ENCODE measurements around the gene TMUB1.

TMUB1 gene

DNA sequence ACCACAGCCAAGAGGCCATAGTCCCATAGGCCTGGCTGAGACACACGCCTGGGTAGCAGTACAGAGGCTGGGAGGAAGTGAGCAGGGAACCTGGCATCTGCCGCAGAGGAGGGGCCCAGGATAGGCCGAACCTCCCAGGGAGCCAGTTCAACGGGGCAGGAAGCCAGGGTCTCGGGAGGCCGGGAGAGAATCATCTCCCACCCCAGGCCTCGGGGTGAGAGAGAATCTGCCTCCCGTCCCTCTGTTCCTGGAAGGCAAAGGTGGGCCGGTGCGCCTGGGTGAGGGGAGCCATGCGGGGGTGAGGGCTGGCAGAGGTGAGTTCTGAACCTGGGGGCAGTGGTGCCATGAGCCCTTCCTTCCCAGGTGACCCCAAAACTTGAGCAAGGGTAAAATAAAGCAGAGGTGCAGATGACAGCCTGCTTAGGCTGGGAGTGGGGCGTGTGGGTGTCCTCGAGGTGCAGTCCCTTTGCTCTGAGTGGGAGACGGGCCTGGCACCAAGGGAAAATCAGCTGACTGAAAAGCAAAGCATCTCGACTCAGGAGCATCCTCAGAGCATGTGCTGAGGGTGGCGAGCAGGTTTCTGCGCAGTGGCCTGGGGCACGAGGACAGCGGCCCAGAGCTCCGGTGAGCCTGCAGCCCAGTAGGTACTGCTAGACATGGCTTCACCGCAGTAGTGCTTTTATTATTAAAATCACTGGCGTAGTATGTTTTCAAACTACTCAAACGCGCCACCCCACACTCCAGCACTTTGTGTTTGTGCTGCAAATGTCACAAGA, 18.5 kb upstream of the TMUB1 start:
- DNase-seq: no peak

DNA sequence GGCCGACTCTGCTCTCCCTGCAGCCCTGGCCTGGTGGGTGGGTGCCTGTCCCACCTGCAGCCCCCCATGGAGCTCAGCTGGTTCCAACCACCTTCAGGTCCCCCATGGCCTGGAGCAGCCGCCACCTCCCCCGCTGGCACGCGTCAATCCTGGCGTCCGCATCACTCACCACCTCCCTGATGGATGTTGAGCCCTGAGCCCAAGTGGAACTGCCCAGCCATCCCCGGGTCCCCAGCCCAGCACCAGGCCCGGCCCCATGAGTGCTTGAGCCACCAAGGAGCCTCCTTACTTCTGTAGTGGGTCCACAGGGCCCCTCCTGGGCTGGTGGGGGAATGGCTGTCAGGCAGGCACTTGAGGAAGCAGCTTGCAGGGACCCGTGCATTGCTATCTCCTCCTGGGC, 17.6 kb upstream of the TMUB1 start:
- no peak for DNase-seq

- no peak for DNase-seq
Measured at GRCh38 chr7:151099486-151100211, 16.4 kb upstream of the TMUB1 start.

GRCh38 chr7:151095828-151096475, 12.7 kb upstream of the TMUB1 start:
- DNase-seq: no peak

DNA sequence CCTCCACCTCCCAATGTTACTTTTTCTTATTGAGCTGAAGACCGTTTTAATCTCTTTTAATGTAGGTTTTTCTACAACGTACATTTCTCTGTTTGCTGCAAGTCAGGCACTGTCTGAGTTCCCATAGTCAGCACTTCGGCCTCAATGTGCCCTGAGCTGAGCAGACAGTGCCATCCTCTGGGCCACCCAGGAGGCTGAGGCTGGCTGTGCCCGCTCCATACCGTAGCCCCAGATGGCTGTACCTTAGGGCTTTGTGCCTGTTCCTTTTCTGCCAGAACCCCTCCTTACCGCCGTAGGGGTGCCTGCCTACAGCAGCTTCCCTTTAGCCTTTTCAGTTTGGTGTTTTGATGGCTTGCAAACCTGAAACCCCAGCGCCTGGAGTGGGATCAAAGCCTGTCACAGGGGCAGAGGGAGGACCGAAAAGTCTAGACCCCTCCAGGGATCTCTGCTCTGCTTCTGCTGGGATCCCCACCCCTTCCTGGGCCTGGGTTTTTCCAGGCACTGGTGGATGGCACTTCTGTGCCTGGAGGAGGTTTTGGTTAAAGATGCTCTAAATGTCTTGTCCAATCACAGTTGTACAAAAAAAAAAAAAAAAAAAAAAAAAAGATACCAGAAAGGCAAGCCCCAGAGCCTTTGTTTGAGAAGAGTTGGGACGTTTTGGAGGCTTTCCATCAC, 12.0 kb upstream of the TMUB1 start:
- no peak for DNase-seq

DNA sequence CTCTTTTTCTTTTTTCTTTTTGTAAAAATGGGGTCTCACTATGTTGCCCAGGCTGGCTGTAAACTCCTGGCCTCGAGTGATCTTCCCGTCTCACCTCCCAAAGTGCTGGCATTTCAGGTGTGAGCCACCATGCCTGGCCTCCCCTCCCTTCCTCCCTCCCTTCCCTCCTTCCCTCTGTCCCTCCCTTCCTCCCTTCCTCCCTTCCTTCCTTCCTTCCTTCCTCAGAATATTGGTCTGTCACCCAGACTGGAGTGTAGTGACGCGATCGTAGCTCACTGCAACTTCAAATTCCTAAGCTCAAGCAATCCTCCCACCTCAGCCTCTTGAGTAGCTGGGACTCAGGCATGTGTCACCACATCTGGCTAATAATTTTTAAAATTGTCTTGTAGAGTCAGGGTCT, 11.4 kb upstream of the TMUB1 start:
- no peak for DNase-seq

DNA sequence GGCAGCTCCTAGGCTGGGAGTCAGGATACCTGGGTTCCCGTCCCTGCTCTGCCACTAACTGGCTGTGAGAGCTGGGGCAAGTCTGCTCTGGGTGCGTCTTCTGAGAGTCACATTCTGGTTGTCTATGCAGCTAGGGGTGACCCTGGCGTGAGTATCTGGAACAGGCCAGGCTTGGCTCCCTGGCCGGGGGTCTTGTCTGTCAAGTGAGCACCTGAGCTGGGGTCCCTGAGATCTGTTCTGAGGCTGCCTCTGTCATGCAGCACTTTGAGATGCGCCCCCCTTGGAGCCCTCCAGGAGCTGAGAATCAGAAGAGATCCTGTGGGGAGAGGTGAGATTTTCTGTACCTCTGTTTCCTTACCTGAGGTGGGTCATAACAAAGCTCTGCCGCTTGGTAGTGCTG, 10.5 kb upstream of the TMUB1 start:
- no peak for DNase-seq

- no peak for DNase-seq
Measured at GRCh38 chr7:151091988-151092387, 8.7 kb upstream of the TMUB1 start.

DNA sequence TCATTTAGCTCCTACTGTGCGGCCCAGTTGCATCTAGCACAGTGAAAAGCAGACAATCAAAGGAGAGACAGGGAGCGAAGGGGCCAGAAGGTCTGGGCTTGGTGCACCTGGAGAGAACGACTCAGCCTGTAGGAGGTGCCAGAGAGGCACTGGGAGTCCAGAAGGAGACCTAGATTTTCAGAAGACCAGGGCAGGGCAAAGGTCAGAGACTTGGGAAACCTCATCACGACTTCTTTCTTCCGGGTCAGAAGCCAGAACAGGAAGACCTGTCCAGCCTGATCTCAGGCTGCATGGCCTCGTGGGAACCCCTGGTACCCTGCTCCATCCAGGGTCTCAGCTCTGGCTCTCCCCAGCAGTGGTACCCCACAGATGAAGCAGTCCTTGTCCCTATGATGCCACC, 8.1 kb upstream of the TMUB1 start:
- DNase-seq: no peak

DNA sequence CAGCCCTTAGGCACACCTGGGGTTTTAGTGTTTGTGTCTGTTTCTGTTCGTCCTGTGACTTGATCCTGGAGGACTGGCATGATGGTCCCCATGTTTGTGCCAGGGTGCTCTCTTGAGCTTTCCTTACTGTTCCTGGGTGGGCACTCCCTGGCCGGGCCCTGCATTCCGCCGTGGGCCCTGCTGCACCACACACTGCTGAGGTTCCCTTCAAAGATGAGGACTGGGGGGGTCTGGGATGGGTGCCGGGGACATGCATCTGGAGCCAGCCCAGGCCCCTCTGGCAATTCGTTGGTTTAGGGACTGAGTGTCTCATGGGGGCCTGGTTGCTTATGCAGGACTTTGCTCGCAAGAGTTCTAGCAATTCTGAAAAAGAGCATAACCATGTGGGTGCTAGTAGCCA, 7.7 kb upstream of the TMUB1 start:
- DNase-seq: no peak

DNA sequence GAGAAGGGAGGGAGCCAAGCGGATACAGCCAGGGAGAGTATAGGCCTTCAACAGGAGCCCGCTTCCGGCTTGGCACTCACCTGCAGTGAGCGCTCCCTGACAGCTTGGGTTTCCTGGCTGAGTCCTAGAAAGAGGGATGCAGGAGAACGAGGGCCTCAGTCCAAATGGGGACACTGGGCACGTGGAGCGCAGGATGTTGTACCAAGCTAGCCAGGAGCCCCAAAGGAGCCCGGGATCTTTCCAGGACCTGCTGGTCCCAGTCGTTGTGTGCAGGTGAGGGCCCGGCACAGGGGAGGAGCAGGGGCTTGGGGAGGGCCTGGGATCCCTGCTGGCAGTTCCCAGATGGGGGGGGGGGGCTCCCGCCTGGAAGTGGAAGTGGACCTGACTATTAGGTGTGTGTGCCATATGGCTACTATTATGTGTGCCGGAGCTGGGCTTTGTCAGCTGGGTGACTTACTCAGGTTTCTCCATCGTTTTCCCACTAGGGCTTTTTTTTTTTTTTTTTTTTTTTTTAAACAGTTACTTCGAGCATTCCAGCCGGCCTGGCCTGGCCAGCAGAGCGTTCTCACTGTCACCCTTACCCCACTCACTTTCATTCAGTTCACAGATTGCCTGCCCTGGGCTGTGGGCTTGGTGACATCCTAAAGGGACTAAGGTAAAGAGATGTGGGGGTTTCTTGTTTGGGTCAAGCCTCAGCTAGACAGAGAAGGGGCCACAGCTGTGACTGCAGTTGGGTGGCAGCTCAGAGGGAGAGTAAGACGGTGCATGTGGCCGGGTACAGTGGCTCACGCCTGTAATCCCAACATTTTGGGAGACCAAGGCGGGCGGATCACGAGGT, 6.8 kb upstream of the TMUB1 start:
- no peak for DNase-seq

DNA sequence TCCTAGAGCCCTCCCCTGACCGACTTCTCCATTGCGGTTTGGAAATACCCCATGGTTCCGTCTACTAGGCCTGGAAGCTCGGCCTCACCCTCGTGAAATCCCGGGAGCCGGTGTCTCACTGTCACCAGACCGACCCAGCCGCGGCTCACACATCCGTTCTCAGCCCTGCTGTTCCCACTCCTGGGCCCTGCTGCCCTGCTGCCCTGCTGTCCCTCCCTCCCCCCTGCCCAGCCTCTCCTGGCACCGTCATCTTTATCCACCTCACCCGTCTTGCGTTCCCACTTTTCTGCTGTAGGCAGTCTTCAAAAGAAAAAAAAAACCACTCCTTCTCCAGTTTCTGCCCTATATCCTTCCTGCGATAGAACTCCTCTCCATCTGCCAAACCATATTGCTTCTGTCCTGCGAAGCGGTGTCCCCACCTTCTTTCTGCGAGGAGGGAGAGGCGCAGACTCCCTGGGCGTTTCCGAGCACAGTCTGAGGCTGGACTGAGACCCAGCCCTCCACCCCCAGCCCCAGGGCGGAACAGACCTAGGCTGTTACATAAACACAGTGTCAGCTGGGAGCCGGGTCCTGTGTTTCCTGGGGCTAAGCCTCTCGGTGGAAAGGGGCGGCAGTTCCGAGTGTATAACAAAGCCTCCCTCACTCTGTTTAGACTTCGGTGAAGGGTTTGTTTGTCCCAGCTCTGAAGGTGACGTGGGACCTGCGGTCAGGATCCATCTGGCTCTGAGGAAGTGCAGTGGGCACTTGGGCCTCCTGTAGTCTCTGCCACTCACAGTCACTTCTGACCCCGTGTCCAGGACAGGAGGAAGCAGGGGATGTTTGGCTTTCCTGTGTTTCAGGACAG, 5.8 kb upstream of the TMUB1 start:
- DNase-seq: peak; percentile 67

GRCh38 chr7:151088019-151088855, 4.9 kb upstream of the TMUB1 start:
- DNase-seq: no peak

DNA sequence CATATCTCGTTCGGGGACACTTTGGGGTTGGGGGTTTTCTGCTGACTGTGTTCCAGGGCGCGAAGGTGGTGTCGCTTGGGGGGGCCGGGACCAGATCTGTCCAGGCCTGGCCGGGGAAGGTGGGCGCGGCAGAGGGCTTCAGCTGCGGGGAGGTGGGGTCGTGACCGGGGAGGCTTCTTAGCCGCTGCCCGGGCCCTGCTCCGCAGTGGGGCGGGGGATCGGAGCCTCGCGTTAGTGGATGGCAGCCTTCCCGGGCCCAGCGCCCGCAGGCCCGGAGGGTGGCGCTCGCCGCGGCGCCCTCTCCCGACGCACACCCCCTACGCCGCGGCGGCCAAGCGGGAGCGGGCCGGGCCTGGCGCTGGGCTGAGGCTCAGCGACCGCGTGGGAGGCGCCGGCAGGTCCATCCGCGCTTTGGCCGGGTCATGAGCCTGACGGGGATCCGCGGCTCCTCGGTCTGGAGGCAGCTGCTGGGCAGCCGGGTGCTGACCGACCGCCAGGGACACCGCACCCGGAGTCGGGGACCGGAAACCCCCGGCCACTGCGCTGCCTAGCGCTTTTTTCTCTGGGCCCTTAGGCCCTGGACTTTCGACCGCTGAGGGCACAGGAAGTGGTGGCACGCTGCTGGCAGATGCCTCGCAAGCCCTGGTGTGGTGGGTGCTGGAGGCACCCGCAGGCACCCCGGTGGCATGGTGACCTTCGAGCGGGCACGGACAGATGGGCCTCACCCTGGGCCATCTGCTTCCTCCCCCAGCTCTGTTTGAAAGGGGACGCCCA, 4.1 kb upstream of the TMUB1 start:
- DNase-seq: peak; percentile 65

GRCh38 chr7:151086802-151087244, 3.5 kb upstream of the TMUB1 start:
- DNase-seq: peak; percentile 44

GRCh38 chr7:151085691-151086620, 2.7 kb upstream of the TMUB1 start, which contains the start of gene AGAP3:
Gene AGAP3 (plus strand): TSS chr7:151086475. CDS start chr7:151086742, 267 bp downstream.
- DNase-seq: peak; percentile 72

- DNase-seq: no peak
Measured at GRCh38 chr7:151085329-151085690, 2.0 kb upstream of the TMUB1 start.

DNA sequence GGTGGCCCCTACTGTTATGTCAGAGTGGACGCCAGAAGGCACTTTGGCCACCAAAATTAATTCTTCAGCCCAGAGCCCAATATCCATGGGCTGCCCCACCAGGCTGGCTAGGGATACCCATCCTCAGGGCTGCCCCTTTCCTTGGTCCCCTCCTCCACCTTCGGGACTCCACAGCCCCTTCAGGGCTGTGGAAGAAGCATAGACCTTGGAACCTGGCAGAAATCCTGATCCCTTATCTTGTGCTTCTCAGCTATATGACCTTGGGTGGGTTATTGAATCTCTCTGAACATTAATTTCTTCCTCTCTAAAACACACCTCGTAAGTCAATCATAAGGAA, 499 bp upstream of the TMUB1 start:
- DNase-seq: no peak
